MM.1S (cell line): Measurements from ENCODE around the gene OR4K17.

Source experiments
- CTCF ChIP-seq: fragments of 300-600 bp; sonication (generic); IDR thresholded peaks from 2 replicates; pipeline ENCODE4 v1.5.1; 2016; ENCODE audit warnings: antibody characterized with exemption, low read length, mixed read lengths
- EZH2phosphoT487 ChIP-seq: fragments of 300-600 bp; sonication (generic); IDR thresholded peaks from 2 replicates; pipeline ENCODE4 v1.6.1; 2018; ENCODE audit warnings: antibody characterized with exemption, low read length

- TF ChIP-seq CTCF, result no peak
- TF ChIP-seq EZH2phosphoT487, result no peak
Measured at GRCh38 chr14:20143911-20144310, 33.4 kb downstream of the OR4K17 start.
